ENCODE measurements around the gene HTR4. TPM values are rescaled to one million over a fixed set of nuclear protein-coding genes. Genes with fewer than 3 reads are reported as not detected.

The HTR4 gene
- total and polyA plus RNA-seq, 2 of the 4 experiments (the other 2 are of a cell fraction): not detected

GRCh38 chr5:148697809-148698196 is 43.5 kb upstream of the HTR4 start:
- no peak for ATAC-seq (ENCODE audit: low read depth)
- H4K5ac ChIP-seq (ENCODE audit: low read depth, low read length): no peak overlapping the region
- TF ChIP-seq RAD21 (IDR thresholded peaks at IDR 0.05; ENCODE audit: low read length): no peak
- no peak for TF ChIP-seq CHD1 (IDR thresholded peaks at IDR 0.05; ENCODE audit: low read depth, low read length)
- no peak for TF ChIP-seq NFE2L2 (IDR thresholded peaks at IDR 0.05; ENCODE audit: low read depth, low read length)
- TF ChIP-seq FOS (IDR thresholded peaks at IDR 0.05; ENCODE audit: low read depth, low read length): no peak
- no peak for TF ChIP-seq MAFK (IDR thresholded peaks at IDR 0.05; ENCODE audit: low read depth, low read length)
- TF ChIP-seq USF2 (IDR thresholded peaks at IDR 0.05; ENCODE audit: low read depth, low read length): no peak
- TF ChIP-seq CTCF (conservative IDR thresholded peaks at IDR 0.05; ENCODE audit: low read depth, low read length): no peak
- TF ChIP-seq MXI1 (IDR thresholded peaks at IDR 0.05; ENCODE audit: borderline replicate concordance, low read depth, low read length): no peak
- TF ChIP-seq RFX5 (IDR thresholded peaks at IDR 0.05; ENCODE audit: low read depth, low read length): no peak
- TF ChIP-seq RCOR1 (IDR thresholded peaks at IDR 0.05; ENCODE audit: insufficient replicate concordance, low read length): no peak
- no peak for TF ChIP-seq SMC3 (IDR thresholded peaks at IDR 0.05; ENCODE audit: low read depth, low read length)
- no peak for TF ChIP-seq ELK1 (IDR thresholded peaks at IDR 0.05; ENCODE audit: borderline replicate concordance, low read depth, low read length)
- no peak for TF ChIP-seq POLR2A (IDR thresholded peaks at IDR 0.05; ENCODE audit: low read depth, low read length)
- TF ChIP-seq BHLHE40 (IDR thresholded peaks at IDR 0.05; ENCODE audit: low read depth, low read length): no peak
- no peak overlapping the region for H3K4me3 ChIP-seq (ENCODE audit: insufficient read depth, low read depth, low read length)
- no peaks in the 10 kb centered on the region for H3K4me1 ChIP-seq (ENCODE audit: control insufficient read depth, insufficient read depth, low read length)
- no peak overlapping the region for H2AK5ac ChIP-seq (ENCODE audit: low read depth, low read length)
- H3K14ac ChIP-seq (replicated peaks; ENCODE audit: low read depth, low read length): no peak overlapping the region
- no peak overlapping the region for H3K4me2 ChIP-seq (ENCODE audit: low read depth, low read length)
- H3K56ac ChIP-seq (ENCODE audit: extremely low read depth, insufficient read depth, low read length): no peak overlapping the region
- ChIA-PET CTCF (interaction anchor here (1.2 to 1.4 kb wide), 2 partner anchors 10 to 33 kb away, joined by 5 to 6 read pairs; no protein-coding TSS in a partner anchor), POLR2A (ENCODE audit: unreplicated experiment) (no interaction called here)
- no peak for DNase-seq
- H3K23ac ChIP-seq (ENCODE audit: low read depth, low read length): no peak overlapping the region
- H4K8ac ChIP-seq (ENCODE audit: low read depth in 2 of 2, low read length in 2 of 2): no peak overlapping the region
- H3K36me3 ChIP-seq (ENCODE audit: control insufficient read depth, insufficient read depth, low read length): no peaks in the 10 kb centered on the region
- H3K9ac ChIP-seq (ENCODE audit: low read depth, low read length): no peak overlapping the region
- no peaks in the 10 kb centered on the region for H3K27me3 ChIP-seq (ENCODE audit: control insufficient read depth, insufficient read depth, low read length)
- no peak overlapping the region for H3K27ac ChIP-seq (ENCODE audit: insufficient read depth, low read length)
- no CpG with 5 or more reads among the region's 2 CpGs for WGBS, 2 experiments (ENCODE audit: extremely low coverage in 2 of 2, insufficient read length in 1 of 2)
- H2BK15ac ChIP-seq (ENCODE audit: low read depth, low read length): no peak overlapping the region
- no peak overlapping the region for H4K91ac ChIP-seq (ENCODE audit: insufficient read depth, low read depth, low read length)
- H2AK9ac ChIP-seq (replicated peaks; ENCODE audit: low read depth, low read length, poor library complexity): no peak overlapping the region
- H3K18ac ChIP-seq (ENCODE audit: low read depth, low read length): no peak overlapping the region
- H3K4ac ChIP-seq (ENCODE audit: low read depth, low read length): no peak overlapping the region
- intact Hi-C loops (cut with micrococcal nuclease): no loop called here
- H4K20me1 ChIP-seq (ENCODE audit: insufficient read depth, low read length): no peaks in the 10 kb centered on the region
- no peaks in the 10 kb centered on the region for H3K79me1 ChIP-seq (ENCODE audit: low read depth in 1 of 2, low read length in 2 of 2)
- H2BK5ac ChIP-seq (ENCODE audit: low read depth, low read length, poor library complexity, severe bottlenecking): no peak overlapping the region
- no peak overlapping the region for H2AFZ ChIP-seq (replicated peaks; ENCODE audit: low read length, poor library complexity)
- no peaks in the 10 kb centered on the region for H3K9me1 ChIP-seq (ENCODE audit: insufficient read depth, low read length)
- no peaks in the 10 kb centered on the region for H3K9me3 ChIP-seq (ENCODE audit: control insufficient read depth, insufficient read depth, low read length)
- no TSS peak for BruUV-seq (replicated peaks)
- H2BK120ac ChIP-seq (ENCODE audit: low read depth, low read length): no peak overlapping the region
- no peak overlapping the region for H2BK20ac ChIP-seq (ENCODE audit: low read depth, low read length)
- dilution Hi-C loops (cut with HindIII; ENCODE audit: low sequenced_read_pairs, unreplicated experiment): no loop called here
- in situ Hi-C loops (cut with MboI; ENCODE audit: low sequenced_read_pairs): no loop called here

Data from IMR-90 (cell line).